IMR-90 (cell line): ENCODE measurements around the gene PIEZO2.

Experiments
- BHLHE40 ChIP-seq: fragments of 150-350 bp; IDR thresholded peaks from 2 replicates; pipeline ENCODE4 v1.6.1; 2016; ENCODE audit warnings: mild to moderate bottlenecking, low read depth, low read length
- CTCF ChIP-seq: conservative IDR thresholded peaks from 2 replicates; pipeline ENCODE4 v1.5.1; 2012; ENCODE audit warnings: mild to moderate bottlenecking, low read depth, low read length, improper control_type of control experiment
- RCOR1 ChIP-seq: IDR thresholded peaks from 2 replicates; pipeline ENCODE4 v1.6.1; 2012; ENCODE audit warnings: mild to moderate bottlenecking, low read length, improper control_type of control experiment; ENCODE audit not compliant: insufficient replicate concordance

- TF ChIP-seq RCOR1 (no peak), CTCF (no peak), BHLHE40 (no peak)
Observed at GRCh38 chr18:11146238-11146946, 3.0 kb downstream of the PIEZO2 start.
